Liver (tissue), 9 donors: Measurements from ENCODE around the gene IKBKE. TPM values are rescaled to one million over a fixed set of nuclear protein-coding genes. Genes with fewer than 3 reads are reported as not detected.

ENCODE experiments used
- DNase-seq: peaks from one replicate; pipeline ENCODE4 v3.0.0-alpha.2; 2017; ENCODE audit warnings: low spot score
- H3K27ac ChIP-seq, 2 donors: one replicate each; pipeline ENCODE4 v1.7.0; 2013; ENCODE audit warnings: inconsistent platforms in 2 of 2, low read length in 2 of 2, control low read depth in 1 of 2, low read depth in 1 of 2, mild to moderate bottlenecking in 1 of 2
- H3K27me3 ChIP-seq, 4 donors: one replicate each; pipeline versions ENCODE4 v1.6.1 to v1.7.0; 2013; ENCODE audit warnings: low read length in 3 of 4, inconsistent platforms in 1 of 4, mild to moderate bottlenecking in 1 of 4, moderate library complexity in 1 of 4; ENCODE audit not compliant: control insufficient read depth in 4 of 4, insufficient read depth in 4 of 4
- H3K36me3 ChIP-seq, 4 donors: one replicate each; pipeline versions ENCODE4 v1.6.1 to v1.7.0; 2013; ENCODE audit warnings: low read length in 3 of 4, mild to moderate bottlenecking in 3 of 4, low read depth in 1 of 4, moderate library complexity in 1 of 4; ENCODE audit not compliant: control insufficient read depth in 4 of 4, insufficient read depth in 3 of 4
- H3K4me1 ChIP-seq, 4 donors: one replicate each; pipeline versions ENCODE4 v1.6.1 to v1.7.0; 2013; ENCODE audit warnings: low read length in 3 of 4, mild to moderate bottlenecking in 3 of 4, moderate library complexity in 1 of 4; ENCODE audit not compliant: control insufficient read depth in 4 of 4, insufficient read depth in 4 of 4
- H3K4me3 ChIP-seq, 3 donors: one replicate each; pipeline versions ENCODE4 v1.6.1 to v1.7.0; 2013; ENCODE audit warnings: low read length in 3 of 3, control low read depth in 1 of 3, low read depth in 1 of 3, mild to moderate bottlenecking in 1 of 3
- H3K9ac ChIP-seq, 2 donors: one replicate each; pipeline ENCODE4 v1.7.0; 2013; ENCODE audit warnings: low read length in 2 of 2, mild to moderate bottlenecking in 2 of 2, moderate library complexity in 2 of 2, control low read depth in 1 of 2, low read depth in 1 of 2
- H3K9me3 ChIP-seq, 4 donors: one replicate each; pipeline versions ENCODE4 v1.6.1 to v1.7.0; 2013; ENCODE audit warnings: low read length in 3 of 4; ENCODE audit not compliant: control insufficient read depth in 4 of 4
- EGR1 ChIP-seq, 2 donors: IDR thresholded peaks; 2 replicates each; pipeline ENCODE4 v1.6.1; 2016 to 2018; ENCODE audit warnings: antibody characterized with exemption in 2 of 2, low read depth in 2 of 2
- FOXA1 ChIP-seq: IDR thresholded peaks from 2 replicates; pipeline ENCODE4 v1.6.1; 2016; ENCODE audit warnings: antibody characterized with exemption
- FOXA2 ChIP-seq: IDR thresholded peaks from 2 replicates; pipeline ENCODE4 v1.6.1; 2016; ENCODE audit warnings: antibody characterized with exemption
- GABPA ChIP-seq, 2 donors: IDR thresholded peaks in 1 of 2; conservative IDR thresholded peaks in 1 of 2; 2 replicates each; pipeline ENCODE4 v1.6.1; 2016; ENCODE audit warnings: antibody characterized with exemption in 2 of 2, mild to moderate bottlenecking in 1 of 2, moderate library complexity in 1 of 2
- HNF4A ChIP-seq, 2 donors: conservative IDR thresholded peaks; 2 replicates each; pipeline ENCODE4 v1.6.1; 2016; ENCODE audit warnings: antibody characterized with exemption in 2 of 2, mild to moderate bottlenecking in 2 of 2
- HNF4G ChIP-seq: IDR thresholded peaks from 2 replicates; pipeline ENCODE4 v1.6.1; 2016; ENCODE audit warnings: antibody characterized with exemption
- JUND ChIP-seq, 2 donors: IDR thresholded peaks; 2 replicates each; pipeline ENCODE4 v1.6.1; 2016; ENCODE audit warnings: antibody characterized with exemption in 2 of 2
- NR2F2 ChIP-seq: IDR thresholded peaks from 2 replicates; pipeline ENCODE4 v1.6.1; 2016; ENCODE audit warnings: antibody characterized with exemption
- RAD21 ChIP-seq, 2 donors: IDR thresholded peaks; 2 replicates each; pipeline ENCODE4 v1.6.1; 2016; ENCODE audit warnings: antibody characterized with exemption in 2 of 2, mild to moderate bottlenecking in 2 of 2
- RXRA ChIP-seq, 2 donors: IDR thresholded peaks; 2 replicates each; pipeline ENCODE4 v1.6.1; 2017 to 2018; ENCODE audit warnings: antibody characterized with exemption in 2 of 2, mild to moderate bottlenecking in 1 of 2
- SP1 ChIP-seq: IDR thresholded peaks from 2 replicates; pipeline ENCODE4 v1.6.1; 2018; ENCODE audit warnings: antibody characterized with exemption, mild to moderate bottlenecking
- TAF1 ChIP-seq: conservative IDR thresholded peaks from 2 replicates; pipeline ENCODE4 v1.6.1; 2016; ENCODE audit warnings: antibody characterized with exemption, mild to moderate bottlenecking
- YY1 ChIP-seq: IDR thresholded peaks from 2 replicates; pipeline ENCODE4 v1.6.1; 2016; ENCODE audit warnings: antibody characterized with exemption, mild to moderate bottlenecking
- WGBS: extraction: QIAGEN DNeasy Blood & Tissue Kit; methylation state at CpG from one replicate; pipeline ENCODE4 v1.1.7; 2013; 5-methylcytosine and 5-hydroxymethylcytosine counted together
- polyA plus RNA-seq, 2 donors: library from polyadenylated mRNA; stranded (reverse) in 1 of 2; unstranded in 1 of 2; fragments of 200-250 nt in 1 of 2; fragments of >200 nt in 1 of 2; fragmentation: Nextera tagmentation in 1 of 2; extraction: Ambion mirVana in 1 of 2; gene quantifications; one replicate each; pipeline versions ENCODE4 v1.2.1 to v1.2.3, GENCODE V29; 2013 to 2015
- total RNA-seq, 2 donors: library from RNA; depleted of rRNA; stranded (reverse); fragments of >200 nt; gene quantifications; one replicate each; pipeline ENCODE4 v1.2.3, GENCODE V29; 2014
- TF ChIP-seq, protein P1 (sequence below): IDR thresholded peaks from 2 replicates; pipeline ENCODE4 v1.6.1; 2016; ENCODE audit warnings: antibody characterized with exemption
- TF ChIP-seq, protein P2 (sequence below): fragments of 150-350 bp; IDR thresholded peaks from 2 replicates; pipeline ENCODE4 v1.5.1; 2017; ENCODE audit warnings: improper control_type of control experiment, low read depth, low read length; ENCODE audit not compliant: missing input control
- TF ChIP-seq, protein P3 (sequence below): IDR thresholded peaks from 2 replicates; pipeline ENCODE4 v1.6.1; 2016; ENCODE audit warnings: antibody characterized with exemption, mild to moderate bottlenecking
- TF ChIP-seq, protein P4 (sequence below): IDR thresholded peaks from 2 replicates; pipeline ENCODE4 v1.6.1; 2016; ENCODE audit warnings: antibody characterized with exemption
- TF ChIP-seq, protein P5 (sequence below): IDR thresholded peaks from 2 replicates; pipeline ENCODE4 v1.6.1; 2016; ENCODE audit warnings: antibody characterized with exemption
- donor health status: healthy.
- donor health status: healthy.
- donor health status: healthy.
- donor health status: healthy.
- donor health status: healthy.

IKBKE gene
- total and polyA plus RNA-seq, 4 donors: 0.81 to 3.9 (median 1.5) TPM

DNA sequence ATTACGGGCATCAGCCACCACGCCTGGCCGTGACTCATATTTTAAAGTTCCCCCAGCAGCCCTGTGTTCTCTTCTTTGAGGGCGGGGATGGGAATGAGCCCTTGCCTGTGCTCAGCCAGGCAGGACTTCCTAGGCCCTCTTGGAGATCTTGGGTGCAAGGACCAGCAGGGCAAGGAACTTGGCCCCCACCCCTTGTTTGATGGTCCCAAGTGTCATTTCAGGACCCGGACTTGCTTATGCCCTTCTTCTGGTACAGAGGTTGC, 46.4 kb downstream of the IKBKE start:
- Histone ChIP-seq H3K27me3 (no peaks in the 10 kb centered on the region), H3K4me3 (no peak overlapping the region), H3K27ac (no peak overlapping the region), H3K4me1 (peaks cover 4 to 52% (median 42%) of the 10 kb centered on the region in 4 donors), H3K36me3 (no peaks in the 10 kb centered on the region), H3K9me3 (no peaks in the 10 kb centered on the region), H3K9ac (no peak overlapping the region)
- no peak for DNase-seq
- TF ChIP-seq GABPA (IDR thresholded peaks at IDR 0.05 in 1 of 2, conservative IDR thresholded peaks at IDR 0.05 in 1 of 2): no peak
- TF ChIP-seq, protein P1, sequence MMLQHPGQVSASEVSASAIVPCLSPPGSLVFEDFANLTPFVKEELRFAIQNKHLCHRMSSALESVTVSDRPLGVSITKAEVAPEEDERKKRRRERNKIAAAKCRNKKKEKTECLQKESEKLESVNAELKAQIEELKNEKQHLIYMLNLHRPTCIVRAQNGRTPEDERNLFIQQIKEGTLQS: no peak
- TF ChIP-seq RXRA (IDR thresholded peaks at IDR 0.05): no peak
- 91% methylated on average over 5 of the region's 5 CpGs for WGBS

DNA sequence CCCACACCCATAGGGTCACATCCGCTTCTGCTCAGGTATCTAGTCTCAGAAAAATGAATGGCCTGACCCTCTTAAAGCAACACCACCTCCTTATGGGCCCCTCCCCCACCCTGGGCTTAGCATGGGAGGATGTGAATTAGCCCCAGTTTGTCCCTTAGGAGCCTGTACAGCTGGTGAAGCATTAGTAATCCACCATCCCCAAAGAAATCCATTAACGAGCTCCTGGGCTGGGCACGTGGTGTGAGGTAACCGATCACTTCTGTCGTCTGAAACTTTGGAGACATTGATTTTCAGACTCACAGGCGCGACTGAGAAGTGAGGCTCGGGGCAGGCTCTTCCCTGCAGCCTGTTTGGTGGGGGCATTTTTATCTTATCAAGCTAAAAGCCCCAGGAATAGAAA, 47.5 kb downstream of the IKBKE start:
- no peak overlapping the region for H3K9ac ChIP-seq
- peaks cover 4 to 42% (median 33%) of the 10 kb centered on the region in 4 donors for H3K4me1 ChIP-seq
- no peaks in the 10 kb centered on the region for H3K36me3 ChIP-seq
- no peaks in the 10 kb centered on the region for H3K27me3 ChIP-seq
- DNase-seq: no peak
- H3K27ac ChIP-seq: peak overlapping the region; percentile 48 to 67
- no peaks in the 10 kb centered on the region for H3K9me3 ChIP-seq
- WGBS: 39% methylated on average over 8 of the region's 8 CpGs
- TF ChIP-seq, protein P2, sequence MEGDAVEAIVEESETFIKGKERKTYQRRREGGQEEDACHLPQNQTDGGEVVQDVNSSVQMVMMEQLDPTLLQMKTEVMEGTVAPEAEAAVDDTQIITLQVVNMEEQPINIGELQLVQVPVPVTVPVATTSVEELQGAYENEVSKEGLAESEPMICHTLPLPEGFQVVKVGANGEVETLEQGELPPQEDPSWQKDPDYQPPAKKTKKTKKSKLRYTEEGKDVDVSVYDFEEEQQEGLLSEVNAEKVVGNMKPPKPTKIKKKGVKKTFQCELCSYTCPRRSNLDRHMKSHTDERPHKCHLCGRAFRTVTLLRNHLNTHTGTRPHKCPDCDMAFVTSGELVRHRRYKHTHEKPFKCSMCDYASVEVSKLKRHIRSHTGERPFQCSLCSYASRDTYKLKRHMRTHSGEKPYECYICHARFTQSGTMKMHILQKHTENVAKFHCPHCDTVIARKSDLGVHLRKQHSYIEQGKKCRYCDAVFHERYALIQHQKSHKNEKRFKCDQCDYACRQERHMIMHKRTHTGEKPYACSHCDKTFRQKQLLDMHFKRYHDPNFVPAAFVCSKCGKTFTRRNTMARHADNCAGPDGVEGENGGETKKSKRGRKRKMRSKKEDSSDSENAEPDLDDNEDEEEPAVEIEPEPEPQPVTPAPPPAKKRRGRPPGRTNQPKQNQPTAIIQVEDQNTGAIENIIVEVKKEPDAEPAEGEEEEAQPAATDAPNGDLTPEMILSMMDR: no peak
- TF ChIP-seq YY1 (no peak), JUND (IDR thresholded peaks at IDR 0.05) (no peak), HNF4G (no peak), FOXA1 (no peak), EGR1 (IDR thresholded peaks at IDR 0.05; ENCODE audit: low read depth in 2 of 2) (no peak), NR2F2 (no peak), RXRA (IDR thresholded peaks at IDR 0.05) (no peak), TAF1 (no peak), GABPA (IDR thresholded peaks at IDR 0.05 in 1 of 2, conservative IDR thresholded peaks at IDR 0.05 in 1 of 2) (no peak), HNF4A (conservative IDR thresholded peaks at IDR 0.05) (no peak), RAD21 (IDR thresholded peaks at IDR 0.05) (no peak), SP1 (no peak), FOXA2 (no peak)
- TF ChIP-seq, protein P3, sequence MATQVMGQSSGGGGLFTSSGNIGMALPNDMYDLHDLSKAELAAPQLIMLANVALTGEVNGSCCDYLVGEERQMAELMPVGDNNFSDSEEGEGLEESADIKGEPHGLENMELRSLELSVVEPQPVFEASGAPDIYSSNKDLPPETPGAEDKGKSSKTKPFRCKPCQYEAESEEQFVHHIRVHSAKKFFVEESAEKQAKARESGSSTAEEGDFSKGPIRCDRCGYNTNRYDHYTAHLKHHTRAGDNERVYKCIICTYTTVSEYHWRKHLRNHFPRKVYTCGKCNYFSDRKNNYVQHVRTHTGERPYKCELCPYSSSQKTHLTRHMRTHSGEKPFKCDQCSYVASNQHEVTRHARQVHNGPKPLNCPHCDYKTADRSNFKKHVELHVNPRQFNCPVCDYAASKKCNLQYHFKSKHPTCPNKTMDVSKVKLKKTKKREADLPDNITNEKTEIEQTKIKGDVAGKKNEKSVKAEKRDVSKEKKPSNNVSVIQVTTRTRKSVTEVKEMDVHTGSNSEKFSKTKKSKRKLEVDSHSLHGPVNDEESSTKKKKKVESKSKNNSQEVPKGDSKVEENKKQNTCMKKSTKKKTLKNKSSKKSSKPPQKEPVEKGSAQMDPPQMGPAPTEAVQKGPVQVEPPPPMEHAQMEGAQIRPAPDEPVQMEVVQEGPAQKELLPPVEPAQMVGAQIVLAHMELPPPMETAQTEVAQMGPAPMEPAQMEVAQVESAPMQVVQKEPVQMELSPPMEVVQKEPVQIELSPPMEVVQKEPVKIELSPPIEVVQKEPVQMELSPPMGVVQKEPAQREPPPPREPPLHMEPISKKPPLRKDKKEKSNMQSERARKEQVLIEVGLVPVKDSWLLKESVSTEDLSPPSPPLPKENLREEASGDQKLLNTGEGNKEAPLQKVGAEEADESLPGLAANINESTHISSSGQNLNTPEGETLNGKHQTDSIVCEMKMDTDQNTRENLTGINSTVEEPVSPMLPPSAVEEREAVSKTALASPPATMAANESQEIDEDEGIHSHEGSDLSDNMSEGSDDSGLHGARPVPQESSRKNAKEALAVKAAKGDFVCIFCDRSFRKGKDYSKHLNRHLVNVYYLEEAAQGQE: no peak
- TF ChIP-seq, protein P4, sequence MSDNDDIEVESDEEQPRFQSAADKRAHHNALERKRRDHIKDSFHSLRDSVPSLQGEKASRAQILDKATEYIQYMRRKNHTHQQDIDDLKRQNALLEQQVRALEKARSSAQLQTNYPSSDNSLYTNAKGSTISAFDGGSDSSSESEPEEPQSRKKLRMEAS: no peak
- TF ChIP-seq, protein P5, sequence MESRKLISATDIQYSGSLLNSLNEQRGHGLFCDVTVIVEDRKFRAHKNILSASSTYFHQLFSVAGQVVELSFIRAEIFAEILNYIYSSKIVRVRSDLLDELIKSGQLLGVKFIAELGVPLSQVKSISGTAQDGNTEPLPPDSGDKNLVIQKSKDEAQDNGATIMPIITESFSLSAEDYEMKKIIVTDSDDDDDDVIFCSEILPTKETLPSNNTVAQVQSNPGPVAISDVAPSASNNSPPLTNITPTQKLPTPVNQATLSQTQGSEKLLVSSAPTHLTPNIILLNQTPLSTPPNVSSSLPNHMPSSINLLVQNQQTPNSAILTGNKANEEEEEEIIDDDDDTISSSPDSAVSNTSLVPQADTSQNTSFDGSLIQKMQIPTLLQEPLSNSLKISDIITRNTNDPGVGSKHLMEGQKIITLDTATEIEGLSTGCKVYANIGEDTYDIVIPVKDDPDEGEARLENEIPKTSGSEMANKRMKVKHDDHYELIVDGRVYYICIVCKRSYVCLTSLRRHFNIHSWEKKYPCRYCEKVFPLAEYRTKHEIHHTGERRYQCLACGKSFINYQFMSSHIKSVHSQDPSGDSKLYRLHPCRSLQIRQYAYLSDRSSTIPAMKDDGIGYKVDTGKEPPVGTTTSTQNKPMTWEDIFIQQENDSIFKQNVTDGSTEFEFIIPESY: no peak
- TF ChIP-seq, protein P1: no peak
- H3K4me3 ChIP-seq: peak overlapping the region in 1 of 3 donors; percentile 9
